Spleen (tissue), 11 donors: ENCODE data around the gene PKHD1. TPM values are rescaled to one million over a fixed set of nuclear protein-coding genes. Genes with fewer than 3 reads are reported as not detected.

Experiments used
- DNase-seq: peaks from one replicate; pipeline ENCODE4 v3.0.0-alpha.2; 2020
- H3K27ac ChIP-seq, 8 donors: fragments of 200-600 bp; sonication (generic) in 7 of 8; 1 replicate in 4 of 8; 2 replicates in 4 of 8; pipeline versions ENCODE4 v1.5.0 to v1.8.0; 2016 to 2021; ENCODE audit warnings: inconsistent platforms in 4 of 8, mild to moderate bottlenecking in 4 of 8, moderate library complexity in 1 of 8
- H3K27me3 ChIP-seq, 7 donors: fragments of 200-600 bp; sonication (generic) in 6 of 7; replicated peaks in 1 of 7; 1 replicate in 4 of 7; 2 replicates in 3 of 7; pipeline versions ENCODE4 v1.5.0 to v1.8.0; 2016 to 2021; ENCODE audit warnings: inconsistent platforms in 3 of 7, mild to moderate bottlenecking in 1 of 7
- H3K36me3 ChIP-seq, 6 donors: fragments of 200-600 bp; sonication (generic) in 5 of 6; 1 replicate in 4 of 6; 2 replicates in 2 of 6; pipeline versions ENCODE4 v1.5.0 to v1.8.0; 2016 to 2021; ENCODE audit warnings: inconsistent platforms in 2 of 6
- H3K4me1 ChIP-seq, 6 donors: fragments of 200-600 bp; sonication (generic) in 5 of 6; 1 replicate in 3 of 6; 2 replicates in 3 of 6; pipeline versions ENCODE4 v1.5.0 to v1.8.0; 2016 to 2021; ENCODE audit warnings: inconsistent platforms in 3 of 6
- H3K4me3 ChIP-seq, 8 donors: fragments of 200-600 bp; sonication (generic) in 7 of 8; 1 replicate in 4 of 8; 2 replicates in 4 of 8; pipeline versions ENCODE4 v1.5.0 to v1.8.0; 2016 to 2021; ENCODE audit warnings: inconsistent platforms in 4 of 8, mild to moderate bottlenecking in 4 of 8, moderate library complexity in 2 of 8
- H3K9me3 ChIP-seq, 8 donors: fragments of 200-600 bp; sonication (generic) in 7 of 8; 1 replicate in 4 of 8; 2 replicates in 4 of 8; pipeline versions ENCODE4 v1.5.0 to v1.8.0; 2016 to 2021; ENCODE audit warnings: inconsistent platforms in 4 of 8
- CTCF ChIP-seq, 11 experiments: fragments of 200-600 bp in 7 of 11; fragments of 450-650 bp in 4 of 11; sonication (generic) in 4 of 11; IDR thresholded peaks in 8 of 11; conservative IDR thresholded peaks in 3 of 11; 1 replicate in 7 of 11; 2 replicates in 4 of 11; pipeline versions ENCODE4 v1.4.0 to v1.8.0; 2016 to 2021; ENCODE audit warnings: antibody characterized with exemption in 11 of 11, inconsistent platforms in 4 of 11, mild to moderate bottlenecking in 1 of 11
- POLR2A ChIP-seq, 3 donors: fragments of 450-650 bp; IDR thresholded peaks; one replicate each; pipeline ENCODE4 v1.5.1; 2017; ENCODE audit warnings: antibody characterized with exemption in 3 of 3, mild to moderate bottlenecking in 1 of 3
- POLR2AphosphoS5 ChIP-seq, 3 donors: sonication (generic); formaldehyde crosslinking; IDR thresholded peaks; one replicate each; pipeline ENCODE4 v1.5.1; 2017; ENCODE audit warnings: antibody characterized with exemption in 3 of 3
- WGBS, 5 donors: extraction: QIAGEN DNeasy Blood & Tissue Kit in 3 of 5; methylation state at CpG; one replicate each; pipeline versions ENCODE4 v1.1.5 to v1.1.7; 2013 to 2018; 5-methylcytosine and 5-hydroxymethylcytosine counted together
- intact Hi-C: fragments of 100-400 bp; cut with DNase I; formaldehyde crosslinking; loops from one replicate; pipeline ENCODE4 v1.15.0; 2023; ENCODE audit warnings: low total_unique reads
- polyA plus RNA-seq, 3 donors: library from polyadenylated mRNA; stranded (reverse); fragments of 200-250 nt; gene quantifications; one replicate each; pipeline ENCODE4 v1.2.1, GENCODE V29; 2013
- total RNA-seq, 7 donors: library from RNA; depleted of rRNA in 3 of 7; stranded (reverse); fragments of >200 nt in 3 of 7; fragmentation: NEBNext Ultra II Directional in 4 of 7; extraction: Animal tissue kit (Norgen Biotek cat#: 25700) in 4 of 7; gene quantifications; one replicate each; pipeline versions ENCODE4 v1.1.0 to v1.2.1, GENCODE V29; 2016 to 2021
- donor health status: healthy with polysubstance abuse.
- donor health status: DM: no; HTN: no; CAD: no; lungs with moderate emphysema.
- donor health status: DM: no; HTN: no; CAD: no.
- donor health status: Bipolar disorder and iron deficiency.
- donor health status: healthy.
- donor health status: DM: no; HTN: no; CAD: no.
- donor health status: DM: yes; HTN: yes; CAD: no.

The PKHD1 gene
- total and polyA plus RNA-seq, 10 donors, result not detected

DNA sequence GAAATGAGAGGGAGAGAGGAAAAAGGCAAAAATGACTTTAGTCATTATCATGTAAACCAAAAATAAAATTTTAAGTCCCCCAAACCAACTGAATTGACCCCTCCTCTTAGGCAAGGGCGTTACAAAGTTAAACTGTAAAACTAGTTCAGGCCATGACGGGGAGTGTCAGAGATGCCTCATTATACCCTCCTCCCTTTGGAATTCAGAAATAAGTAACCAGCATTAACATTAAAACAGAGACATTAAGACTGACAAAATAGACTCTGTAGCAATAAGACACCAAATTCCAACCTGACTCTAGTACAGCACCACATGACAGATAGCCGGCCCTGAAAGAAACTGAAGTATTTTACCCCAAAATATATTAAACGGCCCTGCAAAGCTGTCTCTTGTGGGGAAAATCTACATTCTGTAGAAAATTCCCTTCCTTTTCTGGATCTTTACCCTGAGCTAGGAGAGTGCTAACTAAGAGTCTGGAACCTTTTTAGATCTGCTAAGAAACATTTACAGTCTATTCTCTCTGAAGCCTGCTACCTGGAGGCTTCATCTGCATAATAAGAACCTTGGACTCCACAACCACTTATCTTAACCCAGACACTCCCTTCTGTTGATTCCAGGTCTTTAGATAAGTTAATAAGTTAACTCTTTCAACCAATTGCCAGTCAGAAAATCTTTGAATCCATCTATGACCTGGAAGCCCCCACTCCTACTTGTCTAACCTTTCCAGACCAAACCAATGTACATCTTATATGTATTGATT, 150.7 kb downstream of the PKHD1 start:
- Histone ChIP-seq H3K27me3 (no peaks in the 10 kb centered on the region), H3K36me3 (no peaks in the 10 kb centered on the region), H3K9me3 (no peaks in the 10 kb centered on the region), H3K4me1 (no peaks in the 10 kb centered on the region), H3K27ac (no peak overlapping the region), H3K4me3 (no peak overlapping the region)
- WGBS, 5 donors, result 58 to 80% (median 74%) methylated on average over 4 of the region's 4 CpGs
- intact Hi-C loops, result no loop called here
- TF ChIP-seq POLR2AphosphoS5 (IDR thresholded peaks at IDR 0.05) (no peak), POLR2A (IDR thresholded peaks at IDR 0.05) (no peak), CTCF (IDR thresholded peaks at IDR 0.05 in 8 of 11, conservative IDR thresholded peaks at IDR 0.05 in 3 of 11) (no peak)
- DNase-seq, result no peak

GRCh38 chr6:51934098-51934497, 153.3 kb downstream of the PKHD1 start:
- WGBS, 5 donors, result 59 to 76% (median 65%) methylated on average over 7 of the region's 7 CpGs
- TF ChIP-seq CTCF (IDR thresholded peaks at IDR 0.05 in 8 of 11, conservative IDR thresholded peaks at IDR 0.05 in 3 of 11) (no peak), POLR2AphosphoS5 (IDR thresholded peaks at IDR 0.05) (no peak), POLR2A (IDR thresholded peaks at IDR 0.05) (no peak)
- H3K4me1 ChIP-seq, result no peaks in the 10 kb centered on the region
- no peaks in the 10 kb centered on the region for H3K27me3 ChIP-seq
- H3K36me3 ChIP-seq, result no peaks in the 10 kb centered on the region
- H3K27ac ChIP-seq, result no peak overlapping the region
- H3K9me3 ChIP-seq, result no peaks in the 10 kb centered on the region
- DNase-seq, result no peak
- H3K4me3 ChIP-seq, result no peak overlapping the region
- intact Hi-C loops, result no loop called here

DNA sequence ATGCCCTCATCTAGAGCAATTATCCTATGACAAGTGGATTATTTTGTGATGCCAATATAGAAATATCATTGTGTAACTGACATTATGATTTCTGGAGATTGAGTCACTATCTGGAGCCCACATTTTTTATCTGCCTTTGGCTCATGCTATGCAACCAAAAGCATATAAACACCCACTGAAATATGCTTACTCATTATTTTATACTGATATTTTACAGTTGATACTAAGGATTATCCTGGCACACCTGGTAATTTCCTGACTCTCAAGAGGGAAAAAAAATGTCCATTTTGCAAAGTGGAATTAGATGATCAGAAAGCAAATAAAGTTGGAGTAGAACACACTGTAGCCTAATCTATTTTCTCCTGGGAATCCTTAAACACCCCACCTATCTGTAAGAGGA, 154.5 kb downstream of the PKHD1 start:
- H3K27me3 ChIP-seq, result no peaks in the 10 kb centered on the region
- no peaks in the 10 kb centered on the region for H3K36me3 ChIP-seq
- no peak overlapping the region for H3K4me3 ChIP-seq
- no peaks in the 10 kb centered on the region for H3K9me3 ChIP-seq
- TF ChIP-seq POLR2AphosphoS5 (IDR thresholded peaks at IDR 0.05) (no peak), POLR2A (IDR thresholded peaks at IDR 0.05) (no peak), CTCF (IDR thresholded peaks at IDR 0.05 in 8 of 11, conservative IDR thresholded peaks at IDR 0.05 in 3 of 11) (no peak)
- H3K27ac ChIP-seq, result no peak overlapping the region
- no peak for DNase-seq
- H3K4me1 ChIP-seq, result no peaks in the 10 kb centered on the region
- intact Hi-C loops, result no loop called here

- H3K9me3 ChIP-seq, result no peaks in the 10 kb centered on the region
- DNase-seq, result no peak
- H3K36me3 ChIP-seq, result no peaks in the 10 kb centered on the region
- intact Hi-C loops, result no loop called here
- H3K27ac ChIP-seq, result no peak overlapping the region
- TF ChIP-seq POLR2A (IDR thresholded peaks at IDR 0.05) (no peak), CTCF (IDR thresholded peaks at IDR 0.05 in 8 of 11, conservative IDR thresholded peaks at IDR 0.05 in 3 of 11) (no peak), POLR2AphosphoS5 (IDR thresholded peaks at IDR 0.05) (no peak)
- no peaks in the 10 kb centered on the region for H3K27me3 ChIP-seq
- H3K4me3 ChIP-seq, result no peak overlapping the region
- no peaks in the 10 kb centered on the region for H3K4me1 ChIP-seq
- 77 to 88% (median 85%) methylated on average over 3 of the region's 3 CpGs for WGBS, 5 donors
Observed at GRCh38 chr6:51930602-51931001, 156.8 kb downstream of the PKHD1 start.
